Endothelial cell of umbilical vein (primary cell): ENCODE results near the gene TOP1. TPM values are rescaled to one million over a fixed set of nuclear protein-coding genes. Genes with fewer than 3 reads are reported as not detected.

Experiments
- BruUV-seq: library from RNA; stranded (reverse); fragments of 400-500 nt; replicated peaks from 2 replicates; lab custom pipeline; 2021; lab: Mats Ljungman, UMichigan
- CTCF ChIA-PET: fragments of 300-600, 350-600 bp; sonication (Branson Sonifier 250); formaldehyde crosslinking; loops from one replicate; lab custom pipeline; 2021; ENCODE audit warnings: antibody characterized with exemption, inconsistent platforms; lab: Charles Lee
- POLR2A ChIA-PET: fragments of 300-600, 350-600 bp; sonication (Branson Sonifier 250); formaldehyde crosslinking; loops from one replicate; lab custom pipeline; 2021; ENCODE audit warnings: antibody characterized with exemption, inconsistent platforms; lab: Charles Lee
- DNase-seq: peaks from one replicate; pipeline ENCODE4 v3.0.0-alpha.2; 2011; ENCODE audit warnings: low read depth, low spot score
- FAIRE-seq: peaks from 2 replicates; lab custom pipeline; 2011; peaks lifted over from hg19 to GRCh38; lab: Jason Lieb, UNC
- H2AFZ ChIP-seq: 2 replicates; pipeline ENCODE4 v1.6.0; 2012; ENCODE audit warnings: low read depth, low read length, control low read depth, inconsistent platforms
- H3K27ac ChIP-seq: 2 replicates; pipeline ENCODE4 v1.5.1; 2011; ENCODE audit warnings: low read depth, mild to moderate bottlenecking, control low read depth, low read length, moderate library complexity; ENCODE audit not compliant: insufficient read depth
- H3K27me3 ChIP-seq, 2 experiments: 2 replicates each; pipeline versions ENCODE4 v1.6.0 to v1.6.1; 2011; ENCODE audit warnings: low read length in 2 of 2, mixed read lengths in 1 of 2; ENCODE audit not compliant: control insufficient read depth in 2 of 2, insufficient read depth in 2 of 2
- H3K36me3 ChIP-seq, 2 experiments: 2 replicates in 1 of 2; 3 replicates in 1 of 2; pipeline ENCODE4 v1.5.1; 2011; ENCODE audit warnings: low read length in 2 of 2, mild to moderate bottlenecking in 1 of 2, moderate library complexity in 1 of 2; ENCODE audit not compliant: control insufficient read depth in 2 of 2, insufficient read depth in 2 of 2; ENCODE audit errors: extremely low read depth in 1 of 2
- H3K4me1 ChIP-seq: 3 replicates; pipeline ENCODE4 v1.5.1; 2011; ENCODE audit warnings: mild to moderate bottlenecking, low read length; ENCODE audit not compliant: control insufficient read depth, insufficient read depth; ENCODE audit errors: extremely low read depth
- H3K4me2 ChIP-seq: 2 replicates; pipeline ENCODE4 v1.6.1; 2011; ENCODE audit warnings: low read length, control low read depth, mixed read lengths; ENCODE audit not compliant: insufficient read depth
- H3K4me3 ChIP-seq, 3 experiments: fragments of 200-600 bp in 1 of 3; sonication (generic), shearing (Covaris generic) in 1 of 3; replicated peaks in 1 of 3; 2 replicates each; pipeline ENCODE4 v1.5.1; 2011 to 2016; ENCODE audit warnings: control low read depth in 3 of 3, low read length in 3 of 3, mild to moderate bottlenecking in 2 of 3, inconsistent platforms in 1 of 3, low read depth in 1 of 3, moderate library complexity in 1 of 3; ENCODE audit not compliant: insufficient read depth in 1 of 3
- H3K79me2 ChIP-seq: 2 replicates; pipeline ENCODE4 v1.6.0; 2012; ENCODE audit warnings: low read length, inconsistent platforms; ENCODE audit not compliant: control insufficient read depth, insufficient read depth
- H3K9ac ChIP-seq: replicated peaks from 2 replicates; pipeline ENCODE3; 2011; ENCODE audit warnings: low read length, control low read depth; ENCODE audit not compliant: insufficient read depth; ENCODE audit errors: extremely low read depth
- H3K9me1 ChIP-seq: replicated peaks from 3 replicates; pipeline ENCODE4 v1.6.0; 2011; ENCODE audit warnings: mild to moderate bottlenecking, low read length; ENCODE audit not compliant: control insufficient read depth, insufficient read depth; ENCODE audit errors: extremely low read depth
- H3K9me3 ChIP-seq: replicated peaks from 2 replicates; pipeline ENCODE4 v1.5.1; 2012; ENCODE audit warnings: low read length, inconsistent platforms; ENCODE audit not compliant: control insufficient read depth, insufficient read depth
- H4K20me1 ChIP-seq: replicated peaks from 2 replicates; pipeline ENCODE3; 2011; ENCODE audit warnings: mild to moderate bottlenecking, low read length; ENCODE audit not compliant: control insufficient read depth, insufficient read depth; ENCODE audit errors: extremely low read depth
- CTCF ChIP-seq, 2 donors: IDR thresholded peaks; 1 replicate in 1 of 2; 2 replicates in 1 of 2; pipeline ENCODE4 v1.5.1; 2011; ENCODE audit warnings: low read length in 2 of 2, mild to moderate bottlenecking in 2 of 2, moderate library complexity in 2 of 2, control low read depth in 1 of 2, inconsistent platforms in 1 of 2, low read depth in 1 of 2; ENCODE audit not compliant: insufficient read depth in 1 of 2; ENCODE audit errors: extremely low read depth in 1 of 2
- FOS ChIP-seq: IDR thresholded peaks from 2 replicates; pipeline ENCODE4 v1.6.1; 2011; ENCODE audit warnings: mild to moderate bottlenecking, low read length, moderate library complexity, borderline replicate concordance; ENCODE audit not compliant: insufficient read depth
- JUN ChIP-seq: IDR thresholded peaks from 2 replicates; pipeline ENCODE4 v1.6.1; 2011; ENCODE audit warnings: borderline replicate concordance, low read depth; ENCODE audit not compliant: insufficient read length, insufficient read depth
- MAX ChIP-seq: IDR thresholded peaks from 2 replicates; pipeline ENCODE4 v1.6.1; 2011; ENCODE audit not compliant: insufficient read depth, insufficient read length
- MYC ChIP-seq: IDR thresholded peaks from one replicate; pipeline ENCODE4 v1.6.1; 2011; ENCODE audit warnings: mild to moderate bottlenecking, low read depth, low read length
- POLR2A ChIP-seq: IDR thresholded peaks from 2 replicates; pipeline ENCODE4 v1.6.1; 2012; ENCODE audit warnings: low read depth, mild to moderate bottlenecking, control low read depth, low read length
- POLR2AphosphoS5 ChIP-seq: IDR thresholded peaks from 2 replicates; pipeline ENCODE4 v1.6.1; 2012; ENCODE audit warnings: low read depth, mild to moderate bottlenecking, control low read depth, low read length, moderate library complexity; ENCODE audit not compliant: insufficient read depth
- dilution Hi-C: fragments of 300-500 bp; cut with MboI; formaldehyde crosslinking; loops from one replicate; pipeline ENCODE4 v1.15.0; 2019; ENCODE audit warnings: low sequenced_read_pairs; ENCODE audit not compliant: extremely low pct_ligation_motif_present
- intact Hi-C: fragments of 100-400 bp; cut with micrococcal nuclease; formaldehyde crosslinking; loops from one replicate; pipeline ENCODE4 v1.10.0; 2022
- polyA plus RNA-seq, 4 experiments: library from polyadenylated mRNA; depleted of rRNA in 3 of 4; stranded (reverse) in 3 of 4; unstranded in 1 of 4; fragments of >200 nt; gene quantifications; 2 replicates each; pipeline versions ENCODE4 v1.2.1 to v1.2.3, GENCODE V29; 2011 to 2012; ENCODE audit warnings: missing spikeins in 1 of 4
- total RNA-seq: library from RNA; stranded (reverse); gene quantifications from 2 replicates; pipeline ENCODE4 v1.2.3, GENCODE V29; 2021

The TOP1 gene
- total and polyA plus RNA-seq, 2 donors (not counting 3 experiments of a cell fraction or from before 2014, with no cell fraction given): 7.0 to 77.4 TPM

- no peak overlapping the region for H2AFZ ChIP-seq
- no TSS peak for BruUV-seq
- no peaks in the 10 kb centered on the region for H3K27me3 ChIP-seq
- FAIRE-seq (no peak), DNase-seq (no peak)
- peaks cover 11% of the 10 kb centered on the region for H4K20me1 ChIP-seq
- H3K4me3 ChIP-seq: no peak overlapping the region
- no peak for TF ChIP-seq POLR2A
- no peak for TF ChIP-seq MAX
- no peak for TF ChIP-seq MYC
- TF ChIP-seq CTCF (IDR thresholded peaks at IDR 0.05; ENCODE audit: extremely low read depth in 1 of 2, insufficient read depth in 1 of 2, low read depth in 1 of 2, low read length in 2 of 2): no peak
- TF ChIP-seq FOS: no peak
- TF ChIP-seq JUN: no peak
- TF ChIP-seq POLR2AphosphoS5: no peak
- H3K4me1 ChIP-seq: peaks cover 15% of the 10 kb centered on the region
- no peak overlapping the region for H3K27ac ChIP-seq
- ChIA-PET POLR2A (no interaction called here), CTCF (interaction anchor here (1.1 to 8.2 kb wide), 8 partner anchors 8 to 54 kb away, joined by 3 to 84 read pairs (median 6); no protein-coding TSS in a partner anchor)
- no peaks in the 10 kb centered on the region for H3K9me1 ChIP-seq
- no peaks in the 10 kb centered on the region for H3K9me3 ChIP-seq
- peaks cover 99% of the 10 kb centered on the region for H3K79me2 ChIP-seq
- H3K9ac ChIP-seq: no peak overlapping the region
- no peak overlapping the region for H3K4me2 ChIP-seq
- intact Hi-C loops (loop anchor here (2.0 kb wide), 1 partner anchor 15 kb away; no protein-coding TSS in a partner anchor), dilution Hi-C loops (no loop called here)
- no peaks in the 10 kb centered on the region for H3K36me3 ChIP-seq
Measured at GRCh38 chr20:41045671-41046070, 17.0 kb downstream of the TOP1 start.
